Endothelial cell of umbilical vein (primary cell): ENCODE measurements around the gene TMPRSS12. TPM values are rescaled to one million over a fixed set of nuclear protein-coding genes. Genes with fewer than 3 reads are reported as not detected.

Experiments used
- BruUV-seq: library from RNA; stranded (reverse); fragments of 400-500 nt; replicated peaks from 2 replicates; lab custom pipeline; 2021; lab: Mats Ljungman, UMichigan
- CTCF ChIA-PET: fragments of 300-600, 350-600 bp; sonication (Branson Sonifier 250); formaldehyde crosslinking; loops from one replicate; lab custom pipeline; 2021; ENCODE audit warnings: antibody characterized with exemption, inconsistent platforms; lab: Charles Lee
- POLR2A ChIA-PET: fragments of 300-600, 350-600 bp; sonication (Branson Sonifier 250); formaldehyde crosslinking; loops from one replicate; lab custom pipeline; 2021; ENCODE audit warnings: antibody characterized with exemption, inconsistent platforms; lab: Charles Lee
- DNase-seq: peaks from one replicate; pipeline ENCODE4 v3.0.0-alpha.2; 2011; ENCODE audit warnings: low read depth, low spot score
- FAIRE-seq: peaks from 2 replicates; lab custom pipeline; 2011; peaks lifted over from hg19 to GRCh38; lab: Jason Lieb, UNC
- H2AFZ ChIP-seq: 2 replicates; pipeline ENCODE4 v1.6.0; 2012; ENCODE audit warnings: low read depth, low read length, control low read depth, inconsistent platforms
- H3K27ac ChIP-seq: 2 replicates; pipeline ENCODE4 v1.5.1; 2011; ENCODE audit warnings: low read depth, mild to moderate bottlenecking, control low read depth, low read length, moderate library complexity; ENCODE audit not compliant: insufficient read depth
- H3K27me3 ChIP-seq, 2 experiments: 2 replicates each; pipeline versions ENCODE4 v1.6.0 to v1.6.1; 2011; ENCODE audit warnings: low read length in 2 of 2, mixed read lengths in 1 of 2; ENCODE audit not compliant: control insufficient read depth in 2 of 2, insufficient read depth in 2 of 2
- H3K36me3 ChIP-seq, 2 experiments: 2 replicates in 1 of 2; 3 replicates in 1 of 2; pipeline ENCODE4 v1.5.1; 2011; ENCODE audit warnings: low read length in 2 of 2, mild to moderate bottlenecking in 1 of 2, moderate library complexity in 1 of 2; ENCODE audit not compliant: control insufficient read depth in 2 of 2, insufficient read depth in 2 of 2; ENCODE audit errors: extremely low read depth in 1 of 2
- H3K4me1 ChIP-seq: 3 replicates; pipeline ENCODE4 v1.5.1; 2011; ENCODE audit warnings: mild to moderate bottlenecking, low read length; ENCODE audit not compliant: control insufficient read depth, insufficient read depth; ENCODE audit errors: extremely low read depth
- H3K4me2 ChIP-seq: 2 replicates; pipeline ENCODE4 v1.6.1; 2011; ENCODE audit warnings: low read length, control low read depth, mixed read lengths; ENCODE audit not compliant: insufficient read depth
- H3K4me3 ChIP-seq, 3 experiments: fragments of 200-600 bp in 1 of 3; sonication (generic), shearing (Covaris generic) in 1 of 3; replicated peaks in 1 of 3; 2 replicates each; pipeline ENCODE4 v1.5.1; 2011 to 2016; ENCODE audit warnings: control low read depth in 3 of 3, low read length in 3 of 3, mild to moderate bottlenecking in 2 of 3, inconsistent platforms in 1 of 3, low read depth in 1 of 3, moderate library complexity in 1 of 3; ENCODE audit not compliant: insufficient read depth in 1 of 3
- H3K79me2 ChIP-seq: 2 replicates; pipeline ENCODE4 v1.6.0; 2012; ENCODE audit warnings: low read length, inconsistent platforms; ENCODE audit not compliant: control insufficient read depth, insufficient read depth
- H3K9ac ChIP-seq: replicated peaks from 2 replicates; pipeline ENCODE3; 2011; ENCODE audit warnings: low read length, control low read depth; ENCODE audit not compliant: insufficient read depth; ENCODE audit errors: extremely low read depth
- H3K9me1 ChIP-seq: replicated peaks from 3 replicates; pipeline ENCODE4 v1.6.0; 2011; ENCODE audit warnings: mild to moderate bottlenecking, low read length; ENCODE audit not compliant: control insufficient read depth, insufficient read depth; ENCODE audit errors: extremely low read depth
- H3K9me3 ChIP-seq: replicated peaks from 2 replicates; pipeline ENCODE4 v1.5.1; 2012; ENCODE audit warnings: low read length, inconsistent platforms; ENCODE audit not compliant: control insufficient read depth, insufficient read depth
- H4K20me1 ChIP-seq: replicated peaks from 2 replicates; pipeline ENCODE3; 2011; ENCODE audit warnings: mild to moderate bottlenecking, low read length; ENCODE audit not compliant: control insufficient read depth, insufficient read depth; ENCODE audit errors: extremely low read depth
- EZH2 ChIP-seq: IDR thresholded peaks from 2 replicates; pipeline ENCODE4 v1.6.1; 2012; ENCODE audit warnings: borderline replicate concordance, low read depth, mild to moderate bottlenecking, moderate library complexity, low read length, inconsistent platforms; ENCODE audit not compliant: severe bottlenecking
- FOS ChIP-seq: IDR thresholded peaks from 2 replicates; pipeline ENCODE4 v1.6.1; 2011; ENCODE audit warnings: mild to moderate bottlenecking, low read length, moderate library complexity, borderline replicate concordance; ENCODE audit not compliant: insufficient read depth
- GATA2 ChIP-seq: IDR thresholded peaks from 2 replicates; pipeline ENCODE4 v1.7.0; 2011; ENCODE audit warnings: low read depth, mild to moderate bottlenecking, moderate library complexity, mixed read lengths, low read length; ENCODE audit not compliant: insufficient read length, insufficient read depth
- JUN ChIP-seq: IDR thresholded peaks from 2 replicates; pipeline ENCODE4 v1.6.1; 2011; ENCODE audit warnings: borderline replicate concordance, low read depth; ENCODE audit not compliant: insufficient read length, insufficient read depth
- MYC ChIP-seq: IDR thresholded peaks from one replicate; pipeline ENCODE4 v1.6.1; 2011; ENCODE audit warnings: mild to moderate bottlenecking, low read depth, low read length
- POLR2A ChIP-seq: IDR thresholded peaks from 2 replicates; pipeline ENCODE4 v1.6.1; 2012; ENCODE audit warnings: low read depth, mild to moderate bottlenecking, control low read depth, low read length
- POLR2AphosphoS5 ChIP-seq: IDR thresholded peaks from 2 replicates; pipeline ENCODE4 v1.6.1; 2012; ENCODE audit warnings: low read depth, mild to moderate bottlenecking, control low read depth, low read length, moderate library complexity; ENCODE audit not compliant: insufficient read depth
- dilution Hi-C: fragments of 300-500 bp; cut with MboI; formaldehyde crosslinking; loops from one replicate; pipeline ENCODE4 v1.15.0; 2019; ENCODE audit warnings: low sequenced_read_pairs; ENCODE audit not compliant: extremely low pct_ligation_motif_present
- intact Hi-C: fragments of 100-400 bp; cut with micrococcal nuclease; formaldehyde crosslinking; loops from one replicate; pipeline ENCODE4 v1.10.0; 2022
- polyA plus RNA-seq, 4 experiments: library from polyadenylated mRNA; depleted of rRNA in 3 of 4; stranded (reverse) in 3 of 4; unstranded in 1 of 4; fragments of >200 nt; gene quantifications; 2 replicates each; pipeline versions ENCODE4 v1.2.1 to v1.2.3, GENCODE V29; 2011 to 2012; ENCODE audit warnings: missing spikeins in 1 of 4
- total RNA-seq: library from RNA; stranded (reverse); gene quantifications from 2 replicates; pipeline ENCODE4 v1.2.3, GENCODE V29; 2021
- TF ChIP-seq, protein P1 (sequence below), 2 donors: IDR thresholded peaks; 1 replicate in 1 of 2; 2 replicates in 1 of 2; pipeline ENCODE4 v1.5.1; 2011; ENCODE audit warnings: low read length in 2 of 2, mild to moderate bottlenecking in 2 of 2, moderate library complexity in 2 of 2, control low read depth in 1 of 2, inconsistent platforms in 1 of 2, low read depth in 1 of 2; ENCODE audit not compliant: insufficient read depth in 1 of 2; ENCODE audit errors: extremely low read depth in 1 of 2
- TF ChIP-seq, protein P2 (sequence below): IDR thresholded peaks from 2 replicates; pipeline ENCODE4 v1.6.1; 2011; ENCODE audit not compliant: insufficient read depth, insufficient read length

TMPRSS12 gene
- total and polyA plus RNA-seq, 2 donors (not counting 3 experiments of a cell fraction or from before 2014, with no cell fraction given): not detected

DNA sequence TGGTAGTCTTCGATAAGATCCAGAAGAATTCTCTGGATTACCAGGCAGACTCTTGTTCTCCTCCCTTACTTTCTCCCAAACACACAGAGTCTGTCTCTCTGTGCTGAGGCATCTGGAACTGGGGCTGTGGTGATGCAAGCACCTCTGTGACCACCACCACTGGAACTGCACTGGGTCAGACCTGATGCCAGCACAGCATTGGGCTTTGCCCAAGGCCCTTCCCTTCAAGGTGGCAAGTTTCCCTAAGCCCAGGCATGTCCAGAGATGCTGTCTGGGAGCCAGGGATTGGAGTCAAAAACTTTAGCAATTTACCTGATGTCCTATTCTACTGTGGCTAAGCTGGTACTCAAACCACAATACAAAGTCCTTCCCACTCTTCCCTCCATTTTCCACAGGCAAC, 14.6 kb upstream of the TMPRSS12 start:
- ChIA-PET POLR2A (no interaction called here), CTCF (interaction anchor here (0.6 to 6.9 kb wide), 2 partner anchors 25 to 159 kb away, joined by 3 to 299 read pairs; no protein-coding TSS in a partner anchor)
- H3K4me1 ChIP-seq: no peaks in the 10 kb centered on the region
- H3K9me3 ChIP-seq: no peaks in the 10 kb centered on the region
- FAIRE-seq (no peak), DNase-seq (no peak)
- H3K27ac ChIP-seq: no peak overlapping the region
- no peak overlapping the region for H3K4me2 ChIP-seq
- no peaks in the 10 kb centered on the region for H4K20me1 ChIP-seq
- H3K4me3 ChIP-seq: no peak overlapping the region
- dilution Hi-C loops (no loop called here), intact Hi-C loops (loop anchor here (5.0 kb wide), 1 partner anchor 254 kb away; the partner anchor contains the start of gene CSRNP2)
- H3K9me1 ChIP-seq: no peaks in the 10 kb centered on the region
- H3K9ac ChIP-seq: no peak overlapping the region
- H3K27me3 ChIP-seq: peaks cover 0 to 3% of the 10 kb centered on the region in 2 experiments
- no peak overlapping the region for H2AFZ ChIP-seq
- BruUV-seq: no TSS peak
- TF ChIP-seq MYC (no peak), GATA2 (no peak), POLR2A (no peak), EZH2 (no peak), FOS (no peak), JUN (no peak), POLR2AphosphoS5 (no peak)
- TF ChIP-seq, protein P1, sequence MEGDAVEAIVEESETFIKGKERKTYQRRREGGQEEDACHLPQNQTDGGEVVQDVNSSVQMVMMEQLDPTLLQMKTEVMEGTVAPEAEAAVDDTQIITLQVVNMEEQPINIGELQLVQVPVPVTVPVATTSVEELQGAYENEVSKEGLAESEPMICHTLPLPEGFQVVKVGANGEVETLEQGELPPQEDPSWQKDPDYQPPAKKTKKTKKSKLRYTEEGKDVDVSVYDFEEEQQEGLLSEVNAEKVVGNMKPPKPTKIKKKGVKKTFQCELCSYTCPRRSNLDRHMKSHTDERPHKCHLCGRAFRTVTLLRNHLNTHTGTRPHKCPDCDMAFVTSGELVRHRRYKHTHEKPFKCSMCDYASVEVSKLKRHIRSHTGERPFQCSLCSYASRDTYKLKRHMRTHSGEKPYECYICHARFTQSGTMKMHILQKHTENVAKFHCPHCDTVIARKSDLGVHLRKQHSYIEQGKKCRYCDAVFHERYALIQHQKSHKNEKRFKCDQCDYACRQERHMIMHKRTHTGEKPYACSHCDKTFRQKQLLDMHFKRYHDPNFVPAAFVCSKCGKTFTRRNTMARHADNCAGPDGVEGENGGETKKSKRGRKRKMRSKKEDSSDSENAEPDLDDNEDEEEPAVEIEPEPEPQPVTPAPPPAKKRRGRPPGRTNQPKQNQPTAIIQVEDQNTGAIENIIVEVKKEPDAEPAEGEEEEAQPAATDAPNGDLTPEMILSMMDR (IDR thresholded peaks at IDR 0.05; ENCODE audit: extremely low read depth in 1 of 2, insufficient read depth in 1 of 2, low read depth in 1 of 2, low read length in 2 of 2): no peak
- TF ChIP-seq, protein P2, sequence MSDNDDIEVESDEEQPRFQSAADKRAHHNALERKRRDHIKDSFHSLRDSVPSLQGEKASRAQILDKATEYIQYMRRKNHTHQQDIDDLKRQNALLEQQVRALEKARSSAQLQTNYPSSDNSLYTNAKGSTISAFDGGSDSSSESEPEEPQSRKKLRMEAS: no peak
- no peaks in the 10 kb centered on the region for H3K79me2 ChIP-seq
- H3K36me3 ChIP-seq: no peaks in the 10 kb centered on the region
